Stimulated activated CD8-positive, alpha-beta memory T cell treated with anti-CD3 and anti-CD28 coated beads, Interleukin-2, amount 100 ng/mL, for 48 hours (primary cell): ENCODE data around the gene CNDP1.

Experiments used
- DNase-seq, 2 donors: peaks; one replicate each; pipeline ENCODE4 v3.0.0-alpha.2; 2020; ENCODE audit warnings: low read depth in 2 of 2

Gene CNDP1

GRCh38 chr18:74624466-74624865 lies 90.2 kb downstream of the CNDP1 start:
- DNase-seq: no peak

GRCh38 chr18:74625157-74625556 lies 90.9 kb downstream of the CNDP1 start:
- DNase-seq: no peak

GRCh38 chr18:74626049-74626874 lies 92.0 kb downstream of the CNDP1 start:
- no peak for DNase-seq

GRCh38 chr18:74630804-74631203 lies 96.5 kb downstream of the CNDP1 start:
- no peak for DNase-seq

- DNase-seq: no peak
These were observed 96.9 kb downstream of the CNDP1 start for GRCh38 chr18:74631212-74631611.

GRCh38 chr18:74631623-74632350 lies 97.5 kb downstream of the CNDP1 start:
- DNase-seq: no peak

GRCh38 chr18:74632351-74632679 lies 98.0 kb downstream of the CNDP1 start:
- DNase-seq: no peak

- DNase-seq: no peak
These were observed 98.6 kb downstream of the CNDP1 start for GRCh38 chr18:74632856-74633255.

GRCh38 chr18:74633652-74634352 lies 99.5 kb downstream of the CNDP1 start:
- no peak for DNase-seq

- no peak for DNase-seq
These were observed 101.1 kb downstream of the CNDP1 start for GRCh38 chr18:74635224-74635975.
